Neuronal stem cell (in vitro differentiated cells): ENCODE data around the gene GYPC.

Source experiments
- DNase-seq: peaks from one replicate; pipeline ENCODE4 v3.0.0-alpha.2; 2013; ENCODE audit warnings: low spot score
- H2AFZ ChIP-seq: one replicate; pipeline ENCODE4 v1.6.1; 2013; ENCODE audit warnings: mild to moderate bottlenecking, low read length, inconsistent platforms
- H2AK5ac ChIP-seq: 2 replicates; pipeline ENCODE4 v1.6.1; 2013; ENCODE audit warnings: low read depth, mild to moderate bottlenecking, inconsistent platforms, low read length, moderate library complexity, mixed read lengths
- H2BK120ac ChIP-seq: 2 replicates; pipeline ENCODE4 v1.6.1; 2013; ENCODE audit warnings: low read depth, mild to moderate bottlenecking, inconsistent platforms, low read length, moderate library complexity, mixed read lengths
- H2BK12ac ChIP-seq: one replicate; pipeline ENCODE4 v1.6.1; 2013; ENCODE audit warnings: low read length, inconsistent platforms
- H2BK15ac ChIP-seq: 2 replicates; pipeline ENCODE4 v1.6.1; 2013; ENCODE audit warnings: mild to moderate bottlenecking, low read length, inconsistent platforms, mixed read lengths
- H2BK5ac ChIP-seq: one replicate; pipeline ENCODE4 v1.6.1; 2013; ENCODE audit warnings: inconsistent platforms, mild to moderate bottlenecking, low read length, moderate library complexity
- H3K14ac ChIP-seq: one replicate; pipeline ENCODE4 v1.6.1; 2013; ENCODE audit warnings: low read length, inconsistent platforms
- H3K18ac ChIP-seq: 2 replicates; pipeline ENCODE4 v1.6.1; 2013; ENCODE audit warnings: low read length, inconsistent platforms
- H3K23ac ChIP-seq: 2 replicates; pipeline ENCODE4 v1.6.1; 2013; ENCODE audit warnings: low read depth, mild to moderate bottlenecking, mixed read lengths, low read length, inconsistent platforms; ENCODE audit not compliant: poor library complexity
- H3K27ac ChIP-seq: replicated peaks from 3 replicates; pipeline ENCODE4 v1.5.1; 2013; ENCODE audit warnings: low read length, inconsistent platforms
- H3K27me3 ChIP-seq, 3 experiments: 2 replicates each; pipeline ENCODE4 v1.6.1; 2013; ENCODE audit warnings: low read length in 3 of 3, mild to moderate bottlenecking in 2 of 3, inconsistent platforms in 1 of 3, low read depth in 1 of 3, mixed read lengths in 1 of 3, moderate library complexity in 1 of 3; ENCODE audit not compliant: control insufficient read depth in 3 of 3, insufficient read depth in 3 of 3
- H3K36me3 ChIP-seq, 2 donors: replicated peaks in 1 of 2; 2 replicates each; pipeline ENCODE4 v1.6.1; 2013; ENCODE audit warnings: low read length in 2 of 2; ENCODE audit not compliant: control insufficient read depth in 2 of 2, insufficient read depth in 2 of 2
- H3K4ac ChIP-seq: 2 replicates; pipeline ENCODE4 v1.6.1; 2013; ENCODE audit warnings: inconsistent platforms, mild to moderate bottlenecking, low read length, moderate library complexity
- H3K4me1 ChIP-seq, 2 donors: 1 replicate in 1 of 2; 2 replicates in 1 of 2; pipeline ENCODE4 v1.6.1; 2013; ENCODE audit warnings: low read length in 2 of 2, low read depth in 1 of 2; ENCODE audit not compliant: control insufficient read depth in 2 of 2, insufficient read depth in 1 of 2
- H3K4me2 ChIP-seq: one replicate; pipeline ENCODE4 v1.6.1; 2013; ENCODE audit warnings: mild to moderate bottlenecking, low read length, inconsistent platforms; ENCODE audit not compliant: insufficient read depth, poor library complexity, severe bottlenecking
- H3K4me3 ChIP-seq, 2 donors: 2 replicates each; pipeline ENCODE4 v1.5.1; 2013; ENCODE audit warnings: low read length in 2 of 2, mild to moderate bottlenecking in 2 of 2, inconsistent platforms in 1 of 2, moderate library complexity in 1 of 2
- H3K79me1 ChIP-seq: one replicate; pipeline ENCODE4 v1.6.1; 2013; ENCODE audit warnings: low read depth, mild to moderate bottlenecking, inconsistent platforms, low read length, moderate library complexity
- H3K9ac ChIP-seq: one replicate; pipeline ENCODE4 v1.6.1; 2013; ENCODE audit warnings: mild to moderate bottlenecking, low read depth, low read length, inconsistent platforms; ENCODE audit not compliant: poor library complexity
- H3K9me3 ChIP-seq, 2 donors: replicated peaks in 1 of 2; 2 replicates each; pipeline versions ENCODE3 to v1.6.1; 2013; ENCODE audit warnings: low read length in 2 of 2, mild to moderate bottlenecking in 2 of 2, inconsistent platforms in 1 of 2, low read depth in 1 of 2, mixed read lengths in 1 of 2, moderate library complexity in 1 of 2; ENCODE audit not compliant: control insufficient read depth in 2 of 2, insufficient read depth in 1 of 2
- H4K8ac ChIP-seq: one replicate; pipeline ENCODE4 v1.6.1; 2013; ENCODE audit warnings: low read depth, mild to moderate bottlenecking, inconsistent platforms, low read length, moderate library complexity
- H4K91ac ChIP-seq: one replicate; pipeline ENCODE4 v1.6.1; 2013; ENCODE audit warnings: low read length, low read depth, mild to moderate bottlenecking, inconsistent platforms; ENCODE audit not compliant: poor library complexity
- WGBS, 2 donors: extraction: QIAGEN DNeasy Blood & Tissue Kit; methylation state at CpG; one replicate each; pipeline ENCODE4 v1.1.7; 2013; ENCODE audit warnings: missing lambda C conversion rate in 2 of 2, mixed read lengths in 1 of 2; ENCODE audit not compliant: insufficient read length in 2 of 2, insufficient replicate concordance in 1 of 2; ENCODE audit errors: extremely low coverage in 2 of 2; 5-methylcytosine and 5-hydroxymethylcytosine counted together

Gene GYPC

GRCh38 chr2:126653109-126653508, 2.8 kb upstream of the GYPC start:
- no peak overlapping the region for H3K4me3 ChIP-seq
- H3K27ac ChIP-seq, result no peak overlapping the region
- no peak overlapping the region for H3K18ac ChIP-seq
- no peak for DNase-seq
- H4K91ac ChIP-seq, result no peak overlapping the region
- H2AFZ ChIP-seq, result no peak overlapping the region
- H2BK5ac ChIP-seq, result no peak overlapping the region
- H3K14ac ChIP-seq, result no peak overlapping the region
- no peaks in the 10 kb centered on the region for H3K27me3 ChIP-seq
- H3K79me1 ChIP-seq, result peaks cover under 1% of the 10 kb centered on the region
- no CpG with 5 or more reads among the region's 4 CpGs for WGBS, 2 donors
- H3K4me2 ChIP-seq, result no peak overlapping the region
- no peak overlapping the region for H3K4ac ChIP-seq
- H3K23ac ChIP-seq, result no peak overlapping the region
- no peaks in the 10 kb centered on the region for H3K9me3 ChIP-seq
- no peak overlapping the region for H2BK12ac ChIP-seq
- H3K9ac ChIP-seq, result no peak overlapping the region
- H2BK120ac ChIP-seq, result no peak overlapping the region
- peaks cover 11 to 20% of the 10 kb centered on the region in 2 donors for H3K4me1 ChIP-seq
- no peak overlapping the region for H2AK5ac ChIP-seq
- H3K36me3 ChIP-seq, result no peaks in the 10 kb centered on the region
- no peak overlapping the region for H2BK15ac ChIP-seq
- no peak overlapping the region for H4K8ac ChIP-seq

- H3K27ac ChIP-seq, result no peak overlapping the region
- H3K36me3 ChIP-seq, result no peaks in the 10 kb centered on the region
- no peak overlapping the region for H2BK120ac ChIP-seq
- H3K18ac ChIP-seq, result no peak overlapping the region
- H2BK5ac ChIP-seq, result no peak overlapping the region
- H3K4me1 ChIP-seq, result peaks cover 17 to 23% of the 10 kb centered on the region in 2 donors
- no peak overlapping the region for H2AK5ac ChIP-seq
- no peak overlapping the region for H3K14ac ChIP-seq
- no peak overlapping the region for H4K91ac ChIP-seq
- H2AFZ ChIP-seq, result no peak overlapping the region
- H3K27me3 ChIP-seq, result no peaks in the 10 kb centered on the region
- no peak overlapping the region for H4K8ac ChIP-seq
- no peak overlapping the region for H3K4ac ChIP-seq
- no peak overlapping the region for H3K4me3 ChIP-seq
- H3K23ac ChIP-seq, result no peak overlapping the region
- no CpG with 5 or more reads among the region's 4 CpGs for WGBS, 2 donors
- no peak overlapping the region for H3K9ac ChIP-seq
- H3K79me1 ChIP-seq, result peaks cover 3% of the 10 kb centered on the region
- H3K9me3 ChIP-seq, result no peaks in the 10 kb centered on the region
- DNase-seq, result no peak
- H3K4me2 ChIP-seq, result no peak overlapping the region
- H2BK12ac ChIP-seq, result no peak overlapping the region
- H2BK15ac ChIP-seq, result no peak overlapping the region
These were observed 2.2 kb upstream of the GYPC start for GRCh38 chr2:126653761-126654160.

GRCh38 chr2:126655051-126655450, 907 bp upstream of the GYPC start:
- Histone ChIP-seq H2BK120ac (no peak overlapping the region), H3K14ac (no peak overlapping the region), H3K4ac (no peak overlapping the region), H4K91ac (no peak overlapping the region), H3K23ac (no peak overlapping the region), H2BK5ac (no peak overlapping the region), H3K4me2 (no peak overlapping the region), H3K9ac (no peak overlapping the region), H3K79me1 (peaks cover 3% of the 10 kb centered on the region), H4K8ac (no peak overlapping the region), H3K4me1 (peaks cover 23% of the 10 kb centered on the region in 2 donors), H2BK15ac (no peak overlapping the region), H3K4me3 (peak overlapping the region in 1 of 2 donors; percentile 86), H3K27me3 (peaks cover 0 to 1% (median 0%) of the 10 kb centered on the region in 3 experiments), H2AK5ac (no peak overlapping the region), H3K36me3 (peaks cover 0 to 9% of the 10 kb centered on the region in 2 donors), H2BK12ac (no peak overlapping the region), H3K9me3 (no peaks in the 10 kb centered on the region), H2AFZ (peak overlapping the region; percentile 82), H3K18ac (no peak overlapping the region), H3K27ac (no peak overlapping the region)
- no peak for DNase-seq
- no CpG with 5 or more reads among the region's 7 CpGs for WGBS, 2 donors

GRCh38 chr2:126656431-126657147, 631 bp downstream of the GYPC start:
- peaks cover 0 to 2% (median 0%) of the 10 kb centered on the region in 3 experiments for H3K27me3 ChIP-seq
- H3K27ac ChIP-seq, result no peak overlapping the region
- H3K36me3 ChIP-seq, result peaks cover 0 to 14% of the 10 kb centered on the region in 2 donors
- peaks cover 5% of the 10 kb centered on the region for H3K79me1 ChIP-seq
- H2AFZ ChIP-seq, result peak overlapping the region; percentile 82
- H3K14ac ChIP-seq, result no peak overlapping the region
- H3K4me3 ChIP-seq, result peak overlapping the region; percentile 78 to 86
- H3K4me2 ChIP-seq, result peak overlapping the region; percentile 81
- peak overlapping the region; percentile 62 for H2BK15ac ChIP-seq
- H3K9ac ChIP-seq, result no peak overlapping the region
- peak overlapping the region; percentile 92 for H3K18ac ChIP-seq
- H2AK5ac ChIP-seq, result no peak overlapping the region
- H4K91ac ChIP-seq, result no peak overlapping the region
- no peaks in the 10 kb centered on the region for H3K9me3 ChIP-seq
- peak; percentile 47 for DNase-seq
- no peak overlapping the region for H2BK12ac ChIP-seq
- H2BK5ac ChIP-seq, result peak overlapping the region; percentile 30
- peaks cover 23% of the 10 kb centered on the region in 2 donors for H3K4me1 ChIP-seq
- H2BK120ac ChIP-seq, result peak overlapping the region; percentile 61
- H4K8ac ChIP-seq, result peak overlapping the region; percentile 52
- WGBS, 2 donors, result no CpG with 5 or more reads among the region's 38 CpGs
- H3K4ac ChIP-seq, result no peak overlapping the region
- peak overlapping the region; percentile 45 for H3K23ac ChIP-seq
